Measurements from ENCODE around the gene POLK. TPM values are rescaled to one million over a fixed set of nuclear protein-coding genes. Genes with fewer than 3 reads are reported as not detected.
"Not testable (repeated sequence)": the region's sequence is repeated elsewhere in the genome, so short reads cannot be mapped to it uniquely, and the experiment has no call there.

POLK gene
- total RNA-seq, 8 experiments from 2014 or later, result 16.7 to 46.4 (median 29.9) TPM

GRCh38 chr5:75565991-75566709, 54.5 kb downstream of the POLK start:
- peak overlapping the region in 1 of 2 donors; percentile 64 for H3K27ac ChIP-seq
- peak in 2 of 8 experiments; percentile 3 to 25 for ATAC-seq (replicated peaks in 6 of 8)
- WGBS, 10 experiments, result 87 to 100% (median 93%) methylated on average over 1 to 6 of the region's 15 CpGs; no CpG with 5 or more reads in 6 of the 10 experiments
- H3K4me1 ChIP-seq (replicated peaks in 1 of 2); H3K4me3 ChIP-seq; in situ Hi-C loops (cut with MboI; ENCODE audit: low pct_unique_long_range_greater_than_20kb in 2 of 9, low sequenced_read_pairs in 9 of 9, unreplicated experiment in 9 of 9): not testable (repeated sequence)

- 0 to 74% (median 39%) methylated on average over 1 to 5 of the region's 6 CpGs; no CpG with 5 or more reads in 3 of the 10 experiments for WGBS, 10 experiments
- in situ Hi-C loops (cut with MboI; ENCODE audit: low pct_unique_long_range_greater_than_20kb in 2 of 9, low sequenced_read_pairs in 9 of 9, unreplicated experiment in 9 of 9), result no loop called here
- ATAC-seq (replicated peaks in 6 of 8), result peak; percentile 56 to 97 (median 79)
- Histone ChIP-seq H3K4me3 (no peak overlapping the region), H3K4me1 (replicated peaks in 1 of 2) (peaks cover 0 to 5% of the 10 kb centered on the region in 2 donors), H3K27ac (peak overlapping the region in 1 of 2 donors; percentile 64)
Measured at GRCh38 chr5:75566710-75567309, 55.1 kb downstream of the POLK start.

GRCh38 chr5:75567710-75568109, 56.0 kb downstream of the POLK start:
- no peak for ATAC-seq (replicated peaks in 6 of 8)
- in situ Hi-C loops (cut with MboI; ENCODE audit: low pct_unique_long_range_greater_than_20kb in 2 of 9, low sequenced_read_pairs in 9 of 9, unreplicated experiment in 9 of 9), result no loop called here
- Histone ChIP-seq H3K4me3 (no peak overlapping the region), H3K4me1 (replicated peaks in 1 of 2) (peaks cover 0 to 5% of the 10 kb centered on the region in 2 donors), H3K27ac (no peak overlapping the region)
- 50 to 100% (median 84%) methylated on average over 1 to 2 of the region's 2 CpGs; no CpG with 5 or more reads in 2 of the 10 experiments for WGBS, 10 experiments

- in situ Hi-C loops (cut with MboI; ENCODE audit: low pct_unique_long_range_greater_than_20kb in 2 of 9, low sequenced_read_pairs in 9 of 9, unreplicated experiment in 9 of 9), result no loop called here
- H3K27ac ChIP-seq, result no peak overlapping the region
- 67 to 100% (median 96%) methylated on average over 1 to 2 of the region's 2 CpGs; no CpG with 5 or more reads in 1 of the 10 experiments for WGBS, 10 experiments
- no peak overlapping the region for H3K4me3 ChIP-seq
- no peak for ATAC-seq (replicated peaks in 6 of 8)
- H3K4me1 ChIP-seq (replicated peaks in 1 of 2), result peaks cover 0 to 5% of the 10 kb centered on the region in 2 donors
Measured at GRCh38 chr5:75568202-75568601, 56.5 kb downstream of the POLK start.

GRCh38 chr5:75571547-75571946, 59.9 kb downstream of the POLK start:
- Histone ChIP-seq H3K4me3 (no peak overlapping the region), H3K4me1 (replicated peaks in 1 of 2) (peaks cover 0 to under 1% of the 10 kb centered on the region in 2 donors), H3K27ac (no peak overlapping the region)
- ATAC-seq (replicated peaks in 6 of 8), result no peak
- 70 to 100% (median 94%) methylated on average over 1 to 2 of the region's 2 CpGs; no CpG with 5 or more reads in 2 of the 10 experiments for WGBS, 10 experiments
- in situ Hi-C loops (cut with MboI; ENCODE audit: low pct_unique_long_range_greater_than_20kb in 2 of 9, low sequenced_read_pairs in 9 of 9, unreplicated experiment in 9 of 9), result no loop called here

GRCh38 chr5:75574791-75575190, 63.1 kb downstream of the POLK start:
- Histone ChIP-seq H3K4me1 (replicated peaks in 1 of 2) (no peaks in the 10 kb centered on the region), H3K4me3 (no peak overlapping the region), H3K27ac (no peak overlapping the region)
- ATAC-seq (replicated peaks in 6 of 8), result no peak
- in situ Hi-C loops (cut with MboI; ENCODE audit: low pct_unique_long_range_greater_than_20kb in 2 of 9, low sequenced_read_pairs in 9 of 9, unreplicated experiment in 9 of 9), result no loop called here
- WGBS, 10 experiments, result 6 to 100% (median 70%) methylated on average over 1 to 3 of the region's 3 CpGs

- H3K4me3 ChIP-seq; in situ Hi-C loops (cut with MboI; ENCODE audit: low pct_unique_long_range_greater_than_20kb in 2 of 9, low sequenced_read_pairs in 9 of 9, unreplicated experiment in 9 of 9); H3K4me1 ChIP-seq (replicated peaks in 1 of 2); H3K27ac ChIP-seq: not testable (repeated sequence)
- peak in 3 of 8 experiments; percentile 61 to 90 (median 83) for ATAC-seq (replicated peaks in 6 of 8)
- WGBS, 10 experiments, result 0 to 100% (median 82%) methylated on average over 1 to 5 of the region's 8 CpGs
Measured at GRCh38 chr5:75578280-75578679, 66.6 kb downstream of the POLK start.

- Histone ChIP-seq H3K4me3 (no peak overlapping the region), H3K27ac (no peak overlapping the region), H3K4me1 (replicated peaks in 1 of 2) (no peaks in the 10 kb centered on the region)
- in situ Hi-C loops (cut with MboI; ENCODE audit: low pct_unique_long_range_greater_than_20kb in 2 of 9, low sequenced_read_pairs in 9 of 9, unreplicated experiment in 9 of 9), result no loop called here
- no peak for ATAC-seq (replicated peaks in 6 of 8)
- WGBS, 10 experiments, result 80 to 100% (median 95%) methylated on average over 1 to 2 of the region's 2 CpGs; no CpG with 5 or more reads in 2 of the 10 experiments
Measured at GRCh38 chr5:75584641-75585040, 73.0 kb downstream of the POLK start.

- H3K27ac ChIP-seq, result no peak overlapping the region
- 40 to 100% (median 83%) methylated on average over 1 to 3 of the region's 3 CpGs; no CpG with 5 or more reads in 3 of the 10 experiments for WGBS, 10 experiments
- H3K4me1 ChIP-seq (replicated peaks in 1 of 2), result no peaks in the 10 kb centered on the region
- no peak overlapping the region for H3K4me3 ChIP-seq
- in situ Hi-C loops (cut with MboI; ENCODE audit: low pct_unique_long_range_greater_than_20kb in 2 of 9, low sequenced_read_pairs in 9 of 9, unreplicated experiment in 9 of 9), result no loop called here
- ATAC-seq (replicated peaks in 6 of 8), result no peak
Measured at GRCh38 chr5:75588666-75589065, 77.0 kb downstream of the POLK start.

GRCh38 chr5:75600535-75600934, 88.8 kb downstream of the POLK start:
- ATAC-seq (replicated peaks in 6 of 8), result no peak
- in situ Hi-C loops (cut with MboI; ENCODE audit: low pct_unique_long_range_greater_than_20kb in 2 of 9, low sequenced_read_pairs in 9 of 9, unreplicated experiment in 9 of 9), result no loop called here
- H3K27ac ChIP-seq, result no peak overlapping the region
- no peak overlapping the region for H3K4me3 ChIP-seq
- no peaks in the 10 kb centered on the region for H3K4me1 ChIP-seq (replicated peaks in 1 of 2)

GRCh38 chr5:75601567-75601966, 89.9 kb downstream of the POLK start:
- Histone ChIP-seq H3K4me3 (no peak overlapping the region), H3K4me1 (replicated peaks in 1 of 2) (no peaks in the 10 kb centered on the region), H3K27ac (no peak overlapping the region)
- no peak for ATAC-seq (replicated peaks in 6 of 8)
- in situ Hi-C loops (cut with MboI; ENCODE audit: low pct_unique_long_range_greater_than_20kb in 2 of 9, low sequenced_read_pairs in 9 of 9, unreplicated experiment in 9 of 9), result no loop called here
- WGBS, 10 experiments, result 100% methylated on average over 1 of the region's 1 CpG; no CpG with 5 or more reads in 8 of the 10 experiments

- Histone ChIP-seq H3K4me1 (replicated peaks in 1 of 2) (no peaks in the 10 kb centered on the region), H3K27ac (no peak overlapping the region), H3K4me3 (no peak overlapping the region)
- in situ Hi-C loops (cut with MboI; ENCODE audit: low pct_unique_long_range_greater_than_20kb in 2 of 9, low sequenced_read_pairs in 9 of 9, unreplicated experiment in 9 of 9), result no loop called here
- WGBS, 10 experiments, result 29 to 100% (median 56%) methylated on average over 1 to 3 of the region's 3 CpGs; no CpG with 5 or more reads in 4 of the 10 experiments
- ATAC-seq (replicated peaks in 6 of 8), result peak in 3 of 8 experiments; percentile 25 to 89 (median 75)
Measured at GRCh38 chr5:75601996-75602395, 90.3 kb downstream of the POLK start.

- no peaks in the 10 kb centered on the region for H3K4me1 ChIP-seq (replicated peaks in 1 of 2)
- H3K4me3 ChIP-seq, result no peak overlapping the region
- ATAC-seq (replicated peaks in 6 of 8), result peak in 3 of 8 experiments; percentile 49 to 77 (median 52)
- no peak overlapping the region for H3K27ac ChIP-seq
- in situ Hi-C loops (cut with MboI; ENCODE audit: low pct_unique_long_range_greater_than_20kb in 2 of 9, low sequenced_read_pairs in 9 of 9, unreplicated experiment in 9 of 9), result no loop called here
Measured at GRCh38 chr5:75603371-75603770, 91.7 kb downstream of the POLK start.
